Measurements from ENCODE around the gene ABO. TPM values are rescaled to one million over a fixed set of nuclear protein-coding genes. Genes with fewer than 3 reads are reported as not detected.

Gene ABO
- total and polyA plus RNA-seq, 8 donors, result 0.72 to 67.1 (median 4.1) TPM

DNA sequence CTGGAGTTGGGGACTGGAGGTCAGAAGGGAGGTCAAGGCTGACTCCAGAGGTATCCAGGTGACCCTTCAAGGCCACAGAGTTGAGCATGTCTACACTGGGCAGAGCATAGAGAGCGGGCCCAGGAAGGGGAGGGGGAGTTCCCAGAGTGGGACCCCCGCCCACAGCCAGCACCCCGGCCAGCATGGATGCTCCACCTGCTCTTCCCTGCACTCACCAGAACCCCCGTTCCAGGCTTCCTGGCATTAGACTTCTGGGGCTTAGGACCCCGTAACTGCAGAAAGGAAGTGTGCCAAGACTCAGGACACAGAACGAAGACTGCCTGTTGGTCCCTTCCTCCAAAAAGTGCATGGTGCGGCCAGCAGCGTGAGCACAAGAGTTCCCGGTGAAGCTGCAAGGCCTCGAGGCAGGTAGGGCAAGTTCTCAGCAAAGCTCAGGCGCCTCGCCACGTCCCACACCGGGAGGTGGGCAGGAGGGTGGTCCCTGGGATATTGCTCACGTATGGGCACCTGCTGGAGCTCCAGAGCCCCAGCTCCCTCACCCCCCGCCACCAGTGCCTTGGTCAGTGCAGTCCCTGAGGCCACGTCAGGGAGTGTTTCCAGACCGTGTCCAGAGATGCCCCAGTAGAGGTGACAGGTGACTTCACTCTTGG, 13.8 kb downstream of the ABO start:
- Histone ChIP-seq H3K4me3 (no peak overlapping the region), H3K27ac (no peak overlapping the region), H3K9me3 (no peaks in the 10 kb centered on the region), H3K4me1 (peaks cover 0 to 8% (median 0%) of the 10 kb centered on the region in 4 donors), H3K27me3 (peaks cover 0 to 9% (median 0%) of the 10 kb centered on the region in 3 donors), H3K36me3 (peaks cover 0 to 7% (median 0%) of the 10 kb centered on the region in 4 donors)
- 73 to 90% (median 87%) methylated on average over 8 to 18 of the region's 18 CpGs for WGBS, 5 donors
- intact Hi-C loops (cut with DNase I; ENCODE audit: low total_unique reads), result loop anchor here (10.0 kb wide), 1 partner anchor 66 kb away; no protein-coding TSS in a partner anchor
- TF ChIP-seq EP300 (IDR thresholded peaks at IDR 0.05) (no peak), POLR2A (IDR thresholded peaks at IDR 0.05) (no peak), POLR2AphosphoS5 (IDR thresholded peaks at IDR 0.05) (no peak)
- TF ChIP-seq, protein P1, sequence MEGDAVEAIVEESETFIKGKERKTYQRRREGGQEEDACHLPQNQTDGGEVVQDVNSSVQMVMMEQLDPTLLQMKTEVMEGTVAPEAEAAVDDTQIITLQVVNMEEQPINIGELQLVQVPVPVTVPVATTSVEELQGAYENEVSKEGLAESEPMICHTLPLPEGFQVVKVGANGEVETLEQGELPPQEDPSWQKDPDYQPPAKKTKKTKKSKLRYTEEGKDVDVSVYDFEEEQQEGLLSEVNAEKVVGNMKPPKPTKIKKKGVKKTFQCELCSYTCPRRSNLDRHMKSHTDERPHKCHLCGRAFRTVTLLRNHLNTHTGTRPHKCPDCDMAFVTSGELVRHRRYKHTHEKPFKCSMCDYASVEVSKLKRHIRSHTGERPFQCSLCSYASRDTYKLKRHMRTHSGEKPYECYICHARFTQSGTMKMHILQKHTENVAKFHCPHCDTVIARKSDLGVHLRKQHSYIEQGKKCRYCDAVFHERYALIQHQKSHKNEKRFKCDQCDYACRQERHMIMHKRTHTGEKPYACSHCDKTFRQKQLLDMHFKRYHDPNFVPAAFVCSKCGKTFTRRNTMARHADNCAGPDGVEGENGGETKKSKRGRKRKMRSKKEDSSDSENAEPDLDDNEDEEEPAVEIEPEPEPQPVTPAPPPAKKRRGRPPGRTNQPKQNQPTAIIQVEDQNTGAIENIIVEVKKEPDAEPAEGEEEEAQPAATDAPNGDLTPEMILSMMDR (IDR thresholded peaks at IDR 0.05), result no peak
- DNase-seq, result no peak

DNA sequence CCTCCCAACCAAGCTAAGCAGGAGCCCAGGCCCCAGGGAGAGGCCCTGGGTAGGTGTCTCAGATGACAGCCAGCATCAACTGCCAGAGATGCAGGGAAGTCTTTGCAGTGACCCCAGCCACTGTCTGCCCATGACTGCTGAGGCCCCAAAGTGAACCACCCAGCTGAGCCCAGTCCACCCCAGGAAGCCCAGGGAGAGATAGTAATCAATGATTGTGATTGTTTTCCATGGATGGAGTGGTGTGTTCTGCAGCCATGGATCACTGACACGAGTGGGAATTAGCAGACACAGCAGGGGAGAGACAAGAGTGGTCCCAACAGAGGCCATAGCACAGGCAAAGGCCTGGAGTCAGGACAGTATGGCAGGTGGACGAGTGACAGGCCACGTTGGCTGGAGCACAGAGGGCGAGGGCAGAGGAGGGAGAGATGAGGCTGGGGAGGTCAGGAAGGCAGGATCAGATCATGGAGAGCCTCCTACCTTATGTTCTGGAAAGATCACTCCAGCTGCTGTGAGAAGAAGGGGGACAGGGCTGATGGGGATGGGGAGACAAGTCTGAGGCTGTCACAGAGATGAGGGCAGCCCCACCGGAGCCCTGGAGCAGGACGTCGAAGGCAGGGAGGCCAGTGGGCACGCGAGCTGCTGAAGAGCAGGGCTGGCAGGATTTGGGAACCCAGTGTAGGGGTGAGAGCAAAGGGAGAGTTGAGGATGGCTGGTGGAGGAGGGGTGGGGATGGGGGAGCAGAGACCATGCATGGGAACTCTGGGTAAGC, 14.5 kb downstream of the ABO start:
- TF ChIP-seq, protein P1 (IDR thresholded peaks at IDR 0.05), result no peak
- TF ChIP-seq EP300 (IDR thresholded peaks at IDR 0.05), result no peak
- no peak for TF ChIP-seq POLR2AphosphoS5 (IDR thresholded peaks at IDR 0.05)
- no peak for TF ChIP-seq POLR2A (IDR thresholded peaks at IDR 0.05)
- H3K27me3 ChIP-seq, result peaks cover 0 to 9% (median 0%) of the 10 kb centered on the region in 3 donors
- WGBS, 5 donors, result 81 to 91% (median 86%) methylated on average over 9 of the region's 9 CpGs
- DNase-seq, result no peak
- no peak overlapping the region for H3K27ac ChIP-seq
- intact Hi-C loops (cut with DNase I; ENCODE audit: low total_unique reads), result loop anchor here (10.0 kb wide), 1 partner anchor 66 kb away; no protein-coding TSS in a partner anchor
- peaks cover 0 to 7% (median 0%) of the 10 kb centered on the region in 4 donors for H3K36me3 ChIP-seq
- H3K9me3 ChIP-seq, result no peaks in the 10 kb centered on the region
- H3K4me1 ChIP-seq, result peaks cover 0 to 8% (median 0%) of the 10 kb centered on the region in 4 donors
- no peak overlapping the region for H3K4me3 ChIP-seq

DNA sequence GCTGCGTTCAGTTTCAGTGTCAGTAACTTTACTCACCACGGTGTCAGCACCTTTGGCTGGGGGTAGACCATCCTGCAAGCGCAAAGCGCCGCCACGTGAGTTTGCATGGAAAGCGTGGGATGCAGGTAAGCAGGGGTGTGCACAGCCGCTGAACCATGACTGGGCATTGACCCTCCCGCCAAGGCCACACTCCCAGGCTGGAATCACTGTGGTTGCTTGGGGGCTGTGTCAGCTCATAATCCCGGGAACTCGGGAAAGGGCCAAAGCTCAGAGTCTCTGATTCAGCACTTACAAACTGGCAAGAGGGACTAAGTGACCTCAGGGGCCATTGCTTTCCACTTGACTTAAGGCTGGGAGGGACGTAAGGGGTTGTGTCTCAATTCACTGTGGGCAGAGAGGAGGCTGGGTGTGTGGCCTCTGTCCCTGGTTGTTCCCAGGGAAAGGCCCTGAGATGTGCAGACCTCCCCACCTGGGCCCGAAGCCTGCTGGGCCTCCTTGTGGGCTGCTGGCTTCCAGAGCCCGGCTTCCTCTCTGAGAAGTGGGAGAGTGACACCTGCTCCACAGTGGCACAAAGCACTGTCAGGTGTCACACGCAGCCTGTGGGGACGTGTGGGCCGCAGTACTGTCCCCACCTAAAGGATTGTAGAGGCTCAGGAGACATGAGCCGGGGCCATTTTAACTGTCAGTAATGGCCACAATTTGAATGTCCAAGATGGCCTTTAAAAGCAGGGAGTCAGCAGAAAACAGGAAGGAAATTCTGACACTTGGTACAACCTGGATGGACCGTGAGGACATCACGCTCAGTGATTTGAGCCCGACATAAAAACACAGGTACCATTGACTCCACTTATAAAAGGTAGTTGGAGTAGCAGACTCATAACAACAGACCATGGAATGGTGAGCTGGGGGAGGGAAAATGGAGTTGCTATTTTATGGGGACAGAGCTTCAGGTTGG, 16.7 kb downstream of the ABO start:
- DNase-seq, result no peak
- Histone ChIP-seq H3K9me3 (no peaks in the 10 kb centered on the region), H3K4me1 (peaks cover 0 to 8% (median 0%) of the 10 kb centered on the region in 4 donors), H3K4me3 (no peak overlapping the region), H3K36me3 (peaks cover 0 to 7% (median 0%) of the 10 kb centered on the region in 4 donors), H3K27me3 (peaks cover 0 to 9% (median 0%) of the 10 kb centered on the region in 3 donors), H3K27ac (peak overlapping the region in 1 of 5 donors; percentile 22)
- TF ChIP-seq EP300 (IDR thresholded peaks at IDR 0.05) (no peak), POLR2AphosphoS5 (IDR thresholded peaks at IDR 0.05) (no peak), POLR2A (IDR thresholded peaks at IDR 0.05) (no peak)
- TF ChIP-seq, protein P1 (IDR thresholded peaks at IDR 0.05), result no peak
- intact Hi-C loops (cut with DNase I; ENCODE audit: low total_unique reads), result no loop called here
- WGBS, 5 donors, result 69 to 84% (median 78%) methylated on average over 16 to 21 of the region's 21 CpGs
